HCT116 (cell line): ENCODE measurements around the gene SLC27A2. TPM values are rescaled to one million over a fixed set of nuclear protein-coding genes. Genes with fewer than 3 reads are reported as not detected.
A peak's percentile ranks its signal among the peaks of the same experiment; 100 is the strongest.

Experiments
- ATAC-seq: fragments of 200-7000 bp; cut with Tn5 transposase; 2 replicates; pipeline ENCODE4 v1.9.1; 2020; ENCODE audit warnings: mild to moderate bottlenecking, moderate library complexity
- BruUV-seq: library from RNA; stranded (reverse); fragments of 400-500 nt; replicated peaks from 2 replicates; lab custom pipeline; 2021; lab: Mats Ljungman, UMichigan
- CTCF ChIA-PET: fragments of 300-600 bp; sonication (Branson Sonifier 250); formaldehyde crosslinking; loops from one replicate; lab custom pipeline; 2021; ENCODE audit warnings: antibody characterized with exemption; lab: Charles Lee
- POLR2A ChIA-PET: fragments of 300-600, 350-600 bp; sonication (Branson Sonifier 250); formaldehyde crosslinking; loops from one replicate; lab custom pipeline; 2021; ENCODE audit warnings: antibody characterized with exemption; lab: Charles Lee
- RAD21 ChIA-PET, 2 experiments: fragments of 300-600 bp; sonication (Branson Sonifier 250); formaldehyde crosslinking; loops; one replicate each; lab custom pipeline; 2023; ENCODE audit warnings: low total read pairs in 2 of 2; ENCODE audit not compliant: uncharacterized antibody in 2 of 2, unreplicated experiment in 2 of 2, low non-redundant PET in 1 of 2; lab: Charles Lee
- DNase-seq: peaks from one replicate; pipeline ENCODE4 v3.0.0-alpha.2; 2010; ENCODE audit warnings: low read depth, low spot score
- H2AFZ ChIP-seq: fragments of 200-600 bp; shearing (Covaris generic), sonication (generic); 2 replicates; pipeline ENCODE4 v1.6.1; 2017; ENCODE audit warnings: low read depth, mixed run types, mixed read lengths, antibody characterized with exemption, low read length; ENCODE audit not compliant: poor library complexity, severe bottlenecking
- H3K27ac ChIP-seq: 2 replicates; pipeline ENCODE4 v1.5.1; 2012; ENCODE audit warnings: low read depth, low read length
- H3K27me3 ChIP-seq: fragments of 200-600 bp; sonication (generic); 2 replicates; pipeline ENCODE4 v1.6.1; 2016; ENCODE audit warnings: mixed run types, low read length, mixed read lengths; ENCODE audit not compliant: insufficient read depth
- H3K36me3 ChIP-seq, 2 experiments: fragments of 200-500 bp in 1 of 2; fragments of 200-600 bp in 1 of 2; sonication (Bioruptor generic) in 1 of 2; sonication (generic) in 1 of 2; 2 replicates each; pipeline versions ENCODE4 v1.5.1 to v1.6.1; 2014 to 2016; ENCODE audit warnings: low read length in 2 of 2, inconsistent platforms in 1 of 2, mixed read lengths in 1 of 2, mixed run types in 1 of 2; ENCODE audit not compliant: insufficient read depth in 2 of 2, control insufficient read depth in 1 of 2
- H3K4me1 ChIP-seq, 2 experiments: fragments of 200-600 bp in 1 of 2; sonication (generic) in 1 of 2; 2 replicates each; pipeline versions ENCODE4 v1.5.1 to v1.6.1; 2012 to 2017; ENCODE audit warnings: low read length in 2 of 2, inconsistent platforms in 1 of 2, mild to moderate bottlenecking in 1 of 2, mixed read lengths in 1 of 2, mixed run types in 1 of 2, moderate library complexity in 1 of 2; ENCODE audit not compliant: insufficient read depth in 2 of 2, control insufficient read depth in 1 of 2
- H3K4me2 ChIP-seq: fragments of 200-600 bp; sonication (generic); 2 replicates; pipeline ENCODE4 v1.6.1; 2017; ENCODE audit warnings: mixed run types, low read length, mixed read lengths
- H3K4me3 ChIP-seq, 2 experiments: fragments of 200-600 bp in 1 of 2; sonication (generic) in 1 of 2; replicated peaks in 1 of 2; 2 replicates each; pipeline ENCODE4 v1.5.1; 2011 to 2016; ENCODE audit warnings: low read length in 2 of 2, control low read depth in 1 of 2, low read depth in 1 of 2, mild to moderate bottlenecking in 1 of 2, mixed read lengths in 1 of 2, mixed run types in 1 of 2
- H3K79me2 ChIP-seq: fragments of 200-600 bp; sonication (generic); 2 replicates; pipeline ENCODE4 v1.6.1; 2017; ENCODE audit warnings: mild to moderate bottlenecking, mixed run types, low read length, moderate library complexity, mixed read lengths; ENCODE audit not compliant: insufficient read depth
- H3K9ac ChIP-seq: fragments of 200-600 bp; sonication (generic); 2 replicates; pipeline ENCODE4 v1.6.1; 2016; ENCODE audit warnings: low read length, mixed read lengths
- H3K9me2 ChIP-seq: fragments of 200-600 bp; sonication (generic), shearing (Covaris generic); 2 replicates; pipeline ENCODE4 v1.6.1; 2017; ENCODE audit warnings: mixed run types, mild to moderate bottlenecking, moderate library complexity; ENCODE audit not compliant: insufficient read depth
- H3K9me3 ChIP-seq, 2 experiments: fragments of 200-500 bp in 1 of 2; fragments of 200-600 bp in 1 of 2; sonication (Bioruptor generic) in 1 of 2; sonication (generic) in 1 of 2; 2 replicates each; pipeline ENCODE4 v1.6.1; 2014 to 2017; ENCODE audit warnings: low read length in 2 of 2, mixed read lengths in 2 of 2, inconsistent platforms in 1 of 2, low read depth in 1 of 2, mild to moderate bottlenecking in 1 of 2, mixed run types in 1 of 2, moderate library complexity in 1 of 2; ENCODE audit not compliant: control insufficient read depth in 1 of 2, insufficient read depth in 1 of 2
- H4K20me1 ChIP-seq: fragments of 200-600 bp; sonication (generic), shearing (Covaris generic); 2 replicates; pipeline ENCODE4 v1.6.1; 2017; ENCODE audit warnings: mixed run types, mild to moderate bottlenecking, moderate library complexity; ENCODE audit not compliant: insufficient read depth
- CBX3 ChIP-seq: IDR thresholded peaks from 2 replicates; pipeline ENCODE4 v1.6.1; 2012; ENCODE audit warnings: low read depth
- CEBPB ChIP-seq: IDR thresholded peaks from 2 replicates; pipeline ENCODE4 v1.6.1; 2012; ENCODE audit warnings: low read depth
- EGR1 ChIP-seq: IDR thresholded peaks from 2 replicates; pipeline ENCODE4 v1.6.1; 2012; ENCODE audit warnings: low read depth
- ELF1 ChIP-seq: IDR thresholded peaks from 2 replicates; pipeline ENCODE4 v1.6.1; 2012; ENCODE audit warnings: low read depth, borderline replicate concordance
- EZH2phosphoT487 ChIP-seq: fragments of 200-600 bp; IDR thresholded peaks from 2 replicates; pipeline ENCODE4 v1.6.1; 2018; ENCODE audit warnings: antibody characterized with exemption, borderline replicate concordance
- FOSL1 ChIP-seq: IDR thresholded peaks from 2 replicates; pipeline ENCODE4 v1.6.1; 2012; ENCODE audit warnings: low read depth
- MAX ChIP-seq: IDR thresholded peaks from 2 replicates; pipeline ENCODE4 v1.6.1; 2012
- POLR2A ChIP-seq: IDR thresholded peaks from 2 replicates; pipeline ENCODE4 v1.7.0; 2011; ENCODE audit warnings: borderline replicate concordance; ENCODE audit not compliant: insufficient read depth, insufficient read length; ENCODE audit errors: extremely low read depth
- POLR2AphosphoS5 ChIP-seq: IDR thresholded peaks from 2 replicates; pipeline ENCODE4 v1.6.1; 2011; ENCODE audit warnings: mild to moderate bottlenecking, low read depth, low read length, moderate library complexity
- RAD21 ChIP-seq: IDR thresholded peaks from 2 replicates; pipeline ENCODE4 v1.6.1; 2012; ENCODE audit warnings: low read depth, mild to moderate bottlenecking
- REST ChIP-seq: IDR thresholded peaks from 2 replicates; pipeline ENCODE4 v1.6.1; 2012; ENCODE audit warnings: low read depth
- SP1 ChIP-seq: IDR thresholded peaks from 2 replicates; pipeline ENCODE4 v1.6.1; 2012; ENCODE audit warnings: low read depth
- YY1 ChIP-seq: IDR thresholded peaks from 2 replicates; pipeline ENCODE4 v1.6.1; 2011; ENCODE audit warnings: low read length, low read depth, moderate library complexity, mild to moderate bottlenecking; ENCODE audit not compliant: insufficient replicate concordance; ENCODE audit errors: extremely low read depth
- ZFX ChIP-seq: fragments of 450-650 bp; IDR thresholded peaks from 2 replicates; pipeline ENCODE4 v1.6.1; 2017
- intact Hi-C: fragments of 100-400 bp; cut with micrococcal nuclease; formaldehyde crosslinking; loops from 2 replicates; pipeline ENCODE4 v1.10.0; 2022
- total RNA-seq: library from RNA; stranded (reverse); gene quantifications from one replicate; pipeline ENCODE4 v1.2.1, GENCODE V29; 2021; ENCODE audit not compliant: unreplicated experiment
- TF ChIP-seq, protein P1 (sequence below), 3 experiments: fragments of 200-600 bp in 1 of 3; sonication (generic) in 1 of 3; IDR thresholded peaks in 2 of 3; conservative IDR thresholded peaks in 1 of 3; 2 replicates each; pipeline ENCODE4 v1.5.1; 2012 to 2017; ENCODE audit warnings: low read depth in 2 of 3, low read length in 2 of 3, antibody characterized with exemption in 1 of 3, borderline replicate concordance in 1 of 3, control low read depth in 1 of 3, mild to moderate bottlenecking in 1 of 3, mixed read lengths in 1 of 3, mixed run types in 1 of 3, moderate library complexity in 1 of 3; ENCODE audit not compliant: insufficient read depth in 1 of 3
- TF ChIP-seq, protein P2 (sequence below): IDR thresholded peaks from 2 replicates; pipeline ENCODE4 v1.6.1; 2012

Gene SLC27A2
- total RNA-seq, 1 experiment from 2014 or later, result 14.0 TPM

- no peak for DNase-seq
- Histone ChIP-seq H3K36me3 (no peaks in the 10 kb centered on the region), H2AFZ (no peak overlapping the region), H3K9ac (no peak overlapping the region), H3K4me2 (no peak overlapping the region), H3K27me3 (no peaks in the 10 kb centered on the region), H3K9me3 (no peaks in the 10 kb centered on the region), H4K20me1 (no peaks in the 10 kb centered on the region), H3K9me2 (no peaks in the 10 kb centered on the region), H3K79me2 (no peaks in the 10 kb centered on the region), H3K4me3 (no peak overlapping the region), H3K27ac (no peak overlapping the region), H3K4me1 (peaks cover 5 to 15% of the 10 kb centered on the region in 2 experiments; a peak in 3 of 4 replicates)
- no peak for ATAC-seq
- RAD21 ChIA-PET, result interaction anchor here in 1 of 2 experiments (1.1 kb wide), 1 partner anchor 38 kb away, joined by 4 read pairs; no protein-coding TSS in a partner anchor
- intact Hi-C loops, result no loop called here
- CTCF ChIA-PET, result no interaction called here
- BruUV-seq, result no TSS peak
- POLR2A ChIA-PET, result no interaction called here
- TF ChIP-seq EZH2phosphoT487 (no peak), RAD21 (0 out of 2 replicates have a peak, but pooled peaks have one; percentile 5), MAX (no peak), SP1 (no peak), CEBPB (no peak), POLR2AphosphoS5 (no peak)
- TF ChIP-seq, all 23 proteins: peak for 1
These were observed 4.8 kb downstream of the SLC27A2 start for GRCh38 chr15:50186752-50187151.

- H3K27me3 ChIP-seq, result no peaks in the 10 kb centered on the region
- H3K9me2 ChIP-seq, result no peaks in the 10 kb centered on the region
- no peak overlapping the region for H3K4me2 ChIP-seq
- H3K27ac ChIP-seq, result no peak overlapping the region
- no peak overlapping the region for H2AFZ ChIP-seq
- no peak for ATAC-seq
- H3K4me3 ChIP-seq, result no peak overlapping the region
- BruUV-seq, result no TSS peak
- no peaks in the 10 kb centered on the region for H3K9me3 ChIP-seq
- no peaks in the 10 kb centered on the region for H4K20me1 ChIP-seq
- DNase-seq, result no peak
- H3K36me3 ChIP-seq, result no peaks in the 10 kb centered on the region
- intact Hi-C loops, result no loop called here
- ChIA-PET POLR2A (no interaction called here), CTCF (no interaction called here), RAD21 (no interaction called here)
- H3K9ac ChIP-seq, result no peak overlapping the region
- no peaks in the 10 kb centered on the region for H3K79me2 ChIP-seq
- peaks cover 4 to 9% of the 10 kb centered on the region in 2 experiments; a peak in 3 of 4 replicates for H3K4me1 ChIP-seq
- TF ChIP-seq YY1 (no peak), RAD21 (no peak), EGR1 (no peak), POLR2A (no peak), CBX3 (no peak), ELF1 (no peak), FOSL1 (no peak), ZFX (no peak), REST (no peak), MAX (no peak)
- TF ChIP-seq, protein P1, sequence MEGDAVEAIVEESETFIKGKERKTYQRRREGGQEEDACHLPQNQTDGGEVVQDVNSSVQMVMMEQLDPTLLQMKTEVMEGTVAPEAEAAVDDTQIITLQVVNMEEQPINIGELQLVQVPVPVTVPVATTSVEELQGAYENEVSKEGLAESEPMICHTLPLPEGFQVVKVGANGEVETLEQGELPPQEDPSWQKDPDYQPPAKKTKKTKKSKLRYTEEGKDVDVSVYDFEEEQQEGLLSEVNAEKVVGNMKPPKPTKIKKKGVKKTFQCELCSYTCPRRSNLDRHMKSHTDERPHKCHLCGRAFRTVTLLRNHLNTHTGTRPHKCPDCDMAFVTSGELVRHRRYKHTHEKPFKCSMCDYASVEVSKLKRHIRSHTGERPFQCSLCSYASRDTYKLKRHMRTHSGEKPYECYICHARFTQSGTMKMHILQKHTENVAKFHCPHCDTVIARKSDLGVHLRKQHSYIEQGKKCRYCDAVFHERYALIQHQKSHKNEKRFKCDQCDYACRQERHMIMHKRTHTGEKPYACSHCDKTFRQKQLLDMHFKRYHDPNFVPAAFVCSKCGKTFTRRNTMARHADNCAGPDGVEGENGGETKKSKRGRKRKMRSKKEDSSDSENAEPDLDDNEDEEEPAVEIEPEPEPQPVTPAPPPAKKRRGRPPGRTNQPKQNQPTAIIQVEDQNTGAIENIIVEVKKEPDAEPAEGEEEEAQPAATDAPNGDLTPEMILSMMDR (IDR thresholded peaks at IDR 0.05 in 2 of 3, conservative IDR thresholded peaks at IDR 0.05 in 1 of 3; ENCODE audit: borderline replicate concordance in 1 of 3, insufficient read depth in 1 of 3, low read depth in 2 of 3, low read length in 2 of 3), result no peak
- TF ChIP-seq, protein P2, sequence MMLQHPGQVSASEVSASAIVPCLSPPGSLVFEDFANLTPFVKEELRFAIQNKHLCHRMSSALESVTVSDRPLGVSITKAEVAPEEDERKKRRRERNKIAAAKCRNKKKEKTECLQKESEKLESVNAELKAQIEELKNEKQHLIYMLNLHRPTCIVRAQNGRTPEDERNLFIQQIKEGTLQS, result no peak
These were observed 5.5 kb downstream of the SLC27A2 start for GRCh38 chr15:50187525-50187924.
